Stimulated activated CD8-positive, alpha-beta memory T cell treated with anti-CD3 and anti-CD28 coated beads, Interleukin-4, amount 100 ng/mL, for 48 hours (primary cell): ENCODE measurements around the gene SRCIN1.

Source experiments
- DNase-seq: peaks from one replicate; pipeline ENCODE4 v3.0.0-alpha.2; 2020

SRCIN1 gene

GRCh38 chr17:38578229-38579082 lies 27.3 kb downstream of the SRCIN1 start:
- DNase-seq = no peak

GRCh38 chr17:38577645-38578173 lies 28.0 kb downstream of the SRCIN1 start:
- no peak for DNase-seq

- DNase-seq = no peak
These were observed 28.5 kb downstream of the SRCIN1 start for GRCh38 chr17:38577244-38577643.

- no peak for DNase-seq
These were observed 30.0 kb downstream of the SRCIN1 start for GRCh38 chr17:38575781-38576180.

GRCh38 chr17:38574712-38575111 lies 31.0 kb downstream of the SRCIN1 start:
- DNase-seq = no peak

- DNase-seq = no peak
These were observed 32.9 kb downstream of the SRCIN1 start for GRCh38 chr17:38572669-38573365.

- no peak for DNase-seq
These were observed 33.7 kb downstream of the SRCIN1 start for GRCh38 chr17:38571833-38572668.

- DNase-seq = no peak
These were observed 35.8 kb downstream of the SRCIN1 start for GRCh38 chr17:38569701-38570512.

- no peak for DNase-seq
These were observed 36.8 kb downstream of the SRCIN1 start for GRCh38 chr17:38568845-38569510.

GRCh38 chr17:38568274-38568673 lies 37.5 kb downstream of the SRCIN1 start:
- DNase-seq = no peak

- DNase-seq = no peak
These were observed 38.4 kb downstream of the SRCIN1 start for GRCh38 chr17:38567350-38567749.

- no peak for DNase-seq
These were observed 39.1 kb downstream of the SRCIN1 start for GRCh38 chr17:38566666-38567031.

- DNase-seq = no peak
These were observed 39.7 kb downstream of the SRCIN1 start for GRCh38 chr17:38565853-38566665.

- no peak for DNase-seq
These were observed 40.9 kb downstream of the SRCIN1 start for GRCh38 chr17:38564869-38565268.

- DNase-seq = no peak
These were observed 41.4 kb downstream of the SRCIN1 start for GRCh38 chr17:38564254-38564837.

GRCh38 chr17:38563362-38564253 lies 42.1 kb downstream of the SRCIN1 start:
- no peak for DNase-seq

- no peak for DNase-seq
These were observed 42.8 kb downstream of the SRCIN1 start for GRCh38 chr17:38562903-38563302.

GRCh38 chr17:38562215-38562569 lies 43.6 kb downstream of the SRCIN1 start:
- DNase-seq = no peak
